ENCODE results near the gene DCAF8.

DNA sequence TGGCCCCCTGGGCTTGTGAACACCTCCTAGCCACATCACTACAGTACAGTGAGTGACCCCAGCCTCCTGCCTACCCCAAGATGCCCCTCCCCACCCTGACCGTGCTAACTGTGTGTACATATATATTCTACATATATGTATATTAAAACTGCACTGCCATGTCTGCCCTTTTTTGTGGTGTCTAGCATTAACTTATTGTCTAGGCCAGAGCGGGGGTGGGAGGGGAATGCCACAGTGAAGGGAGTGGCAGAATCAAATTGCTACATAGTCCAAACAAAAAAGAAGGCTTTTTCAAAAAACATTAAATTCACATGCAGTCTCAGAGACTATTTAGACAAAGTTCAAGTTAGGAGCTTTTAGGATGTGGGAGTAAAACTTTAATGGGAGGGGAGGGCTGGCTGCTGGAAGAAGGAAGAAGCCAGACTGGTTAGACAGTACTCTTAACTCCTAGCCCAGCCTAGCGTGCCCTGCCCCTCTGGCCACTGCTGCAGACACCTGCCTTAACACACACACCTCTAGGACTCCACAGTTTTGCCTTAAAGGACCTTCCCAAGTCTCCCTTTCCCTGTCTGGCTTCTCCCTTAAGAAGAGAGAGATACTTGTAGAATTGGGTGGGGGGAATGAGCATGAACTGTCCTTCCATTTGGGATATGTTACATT lies 47.7 kb downstream of the DCAF8 start:
- TF ChIP-seq, protein P1, sequence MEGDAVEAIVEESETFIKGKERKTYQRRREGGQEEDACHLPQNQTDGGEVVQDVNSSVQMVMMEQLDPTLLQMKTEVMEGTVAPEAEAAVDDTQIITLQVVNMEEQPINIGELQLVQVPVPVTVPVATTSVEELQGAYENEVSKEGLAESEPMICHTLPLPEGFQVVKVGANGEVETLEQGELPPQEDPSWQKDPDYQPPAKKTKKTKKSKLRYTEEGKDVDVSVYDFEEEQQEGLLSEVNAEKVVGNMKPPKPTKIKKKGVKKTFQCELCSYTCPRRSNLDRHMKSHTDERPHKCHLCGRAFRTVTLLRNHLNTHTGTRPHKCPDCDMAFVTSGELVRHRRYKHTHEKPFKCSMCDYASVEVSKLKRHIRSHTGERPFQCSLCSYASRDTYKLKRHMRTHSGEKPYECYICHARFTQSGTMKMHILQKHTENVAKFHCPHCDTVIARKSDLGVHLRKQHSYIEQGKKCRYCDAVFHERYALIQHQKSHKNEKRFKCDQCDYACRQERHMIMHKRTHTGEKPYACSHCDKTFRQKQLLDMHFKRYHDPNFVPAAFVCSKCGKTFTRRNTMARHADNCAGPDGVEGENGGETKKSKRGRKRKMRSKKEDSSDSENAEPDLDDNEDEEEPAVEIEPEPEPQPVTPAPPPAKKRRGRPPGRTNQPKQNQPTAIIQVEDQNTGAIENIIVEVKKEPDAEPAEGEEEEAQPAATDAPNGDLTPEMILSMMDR (IDR thresholded peaks at IDR 0.05; ENCODE audit: insufficient read depth, low read length) = no peak
- TF ChIP-seq POLR2AphosphoS5 (IDR thresholded peaks at IDR 0.05; ENCODE audit: low read depth) (no peak), GABPA (IDR thresholded peaks at IDR 0.05; ENCODE audit: low read depth) (no peak), SPI1 (IDR thresholded peaks at IDR 0.05; ENCODE audit: borderline replicate concordance, low read depth) (no peak)
- TF ChIP-seq, protein P2, sequence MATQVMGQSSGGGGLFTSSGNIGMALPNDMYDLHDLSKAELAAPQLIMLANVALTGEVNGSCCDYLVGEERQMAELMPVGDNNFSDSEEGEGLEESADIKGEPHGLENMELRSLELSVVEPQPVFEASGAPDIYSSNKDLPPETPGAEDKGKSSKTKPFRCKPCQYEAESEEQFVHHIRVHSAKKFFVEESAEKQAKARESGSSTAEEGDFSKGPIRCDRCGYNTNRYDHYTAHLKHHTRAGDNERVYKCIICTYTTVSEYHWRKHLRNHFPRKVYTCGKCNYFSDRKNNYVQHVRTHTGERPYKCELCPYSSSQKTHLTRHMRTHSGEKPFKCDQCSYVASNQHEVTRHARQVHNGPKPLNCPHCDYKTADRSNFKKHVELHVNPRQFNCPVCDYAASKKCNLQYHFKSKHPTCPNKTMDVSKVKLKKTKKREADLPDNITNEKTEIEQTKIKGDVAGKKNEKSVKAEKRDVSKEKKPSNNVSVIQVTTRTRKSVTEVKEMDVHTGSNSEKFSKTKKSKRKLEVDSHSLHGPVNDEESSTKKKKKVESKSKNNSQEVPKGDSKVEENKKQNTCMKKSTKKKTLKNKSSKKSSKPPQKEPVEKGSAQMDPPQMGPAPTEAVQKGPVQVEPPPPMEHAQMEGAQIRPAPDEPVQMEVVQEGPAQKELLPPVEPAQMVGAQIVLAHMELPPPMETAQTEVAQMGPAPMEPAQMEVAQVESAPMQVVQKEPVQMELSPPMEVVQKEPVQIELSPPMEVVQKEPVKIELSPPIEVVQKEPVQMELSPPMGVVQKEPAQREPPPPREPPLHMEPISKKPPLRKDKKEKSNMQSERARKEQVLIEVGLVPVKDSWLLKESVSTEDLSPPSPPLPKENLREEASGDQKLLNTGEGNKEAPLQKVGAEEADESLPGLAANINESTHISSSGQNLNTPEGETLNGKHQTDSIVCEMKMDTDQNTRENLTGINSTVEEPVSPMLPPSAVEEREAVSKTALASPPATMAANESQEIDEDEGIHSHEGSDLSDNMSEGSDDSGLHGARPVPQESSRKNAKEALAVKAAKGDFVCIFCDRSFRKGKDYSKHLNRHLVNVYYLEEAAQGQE (IDR thresholded peaks at IDR 0.05; ENCODE audit: insufficient replicate concordance, low read depth) = no peak

All from HL-60 (cell line).